Endothelial cell of umbilical vein (primary cell): Measurements from ENCODE around the gene KAZN. TPM values are rescaled to one million over a fixed set of nuclear protein-coding genes. Genes with fewer than 3 reads are reported as not detected.

Source experiments
- BruUV-seq: library from RNA; stranded (reverse); fragments of 400-500 nt; replicated peaks from 2 replicates; lab custom pipeline; 2021; lab: Mats Ljungman, UMichigan
- CTCF ChIA-PET: fragments of 300-600, 350-600 bp; sonication (Branson Sonifier 250); formaldehyde crosslinking; loops from one replicate; lab custom pipeline; 2021; ENCODE audit warnings: antibody characterized with exemption, inconsistent platforms; lab: Charles Lee
- POLR2A ChIA-PET: fragments of 300-600, 350-600 bp; sonication (Branson Sonifier 250); formaldehyde crosslinking; loops from one replicate; lab custom pipeline; 2021; ENCODE audit warnings: antibody characterized with exemption, inconsistent platforms; lab: Charles Lee
- DNase-seq: peaks from one replicate; pipeline ENCODE4 v3.0.0-alpha.2; 2011; ENCODE audit warnings: low read depth, low spot score
- FAIRE-seq: peaks from 2 replicates; lab custom pipeline; 2011; peaks lifted over from hg19 to GRCh38; lab: Jason Lieb, UNC
- H2AFZ ChIP-seq: 2 replicates; pipeline ENCODE4 v1.6.0; 2012; ENCODE audit warnings: low read depth, low read length, control low read depth, inconsistent platforms
- H3K27ac ChIP-seq: 2 replicates; pipeline ENCODE4 v1.5.1; 2011; ENCODE audit warnings: low read depth, mild to moderate bottlenecking, control low read depth, low read length, moderate library complexity; ENCODE audit not compliant: insufficient read depth
- H3K27me3 ChIP-seq, 2 experiments: 2 replicates each; pipeline versions ENCODE4 v1.6.0 to v1.6.1; 2011; ENCODE audit warnings: low read length in 2 of 2, mixed read lengths in 1 of 2; ENCODE audit not compliant: control insufficient read depth in 2 of 2, insufficient read depth in 2 of 2
- H3K36me3 ChIP-seq, 2 experiments: 2 replicates in 1 of 2; 3 replicates in 1 of 2; pipeline ENCODE4 v1.5.1; 2011; ENCODE audit warnings: low read length in 2 of 2, mild to moderate bottlenecking in 1 of 2, moderate library complexity in 1 of 2; ENCODE audit not compliant: control insufficient read depth in 2 of 2, insufficient read depth in 2 of 2; ENCODE audit errors: extremely low read depth in 1 of 2
- H3K4me1 ChIP-seq: 3 replicates; pipeline ENCODE4 v1.5.1; 2011; ENCODE audit warnings: mild to moderate bottlenecking, low read length; ENCODE audit not compliant: control insufficient read depth, insufficient read depth; ENCODE audit errors: extremely low read depth
- H3K4me2 ChIP-seq: 2 replicates; pipeline ENCODE4 v1.6.1; 2011; ENCODE audit warnings: low read length, control low read depth, mixed read lengths; ENCODE audit not compliant: insufficient read depth
- H3K4me3 ChIP-seq, 3 experiments: fragments of 200-600 bp in 1 of 3; sonication (generic), shearing (Covaris generic) in 1 of 3; replicated peaks in 1 of 3; 2 replicates each; pipeline ENCODE4 v1.5.1; 2011 to 2016; ENCODE audit warnings: control low read depth in 3 of 3, low read length in 3 of 3, mild to moderate bottlenecking in 2 of 3, inconsistent platforms in 1 of 3, low read depth in 1 of 3, moderate library complexity in 1 of 3; ENCODE audit not compliant: insufficient read depth in 1 of 3
- H3K79me2 ChIP-seq: 2 replicates; pipeline ENCODE4 v1.6.0; 2012; ENCODE audit warnings: low read length, inconsistent platforms; ENCODE audit not compliant: control insufficient read depth, insufficient read depth
- H3K9ac ChIP-seq: replicated peaks from 2 replicates; pipeline ENCODE3; 2011; ENCODE audit warnings: low read length, control low read depth; ENCODE audit not compliant: insufficient read depth; ENCODE audit errors: extremely low read depth
- H3K9me1 ChIP-seq: replicated peaks from 3 replicates; pipeline ENCODE4 v1.6.0; 2011; ENCODE audit warnings: mild to moderate bottlenecking, low read length; ENCODE audit not compliant: control insufficient read depth, insufficient read depth; ENCODE audit errors: extremely low read depth
- H3K9me3 ChIP-seq: replicated peaks from 2 replicates; pipeline ENCODE4 v1.5.1; 2012; ENCODE audit warnings: low read length, inconsistent platforms; ENCODE audit not compliant: control insufficient read depth, insufficient read depth
- H4K20me1 ChIP-seq: replicated peaks from 2 replicates; pipeline ENCODE3; 2011; ENCODE audit warnings: mild to moderate bottlenecking, low read length; ENCODE audit not compliant: control insufficient read depth, insufficient read depth; ENCODE audit errors: extremely low read depth
- CTCF ChIP-seq, 2 donors: IDR thresholded peaks; 1 replicate in 1 of 2; 2 replicates in 1 of 2; pipeline ENCODE4 v1.5.1; 2011; ENCODE audit warnings: low read length in 2 of 2, mild to moderate bottlenecking in 2 of 2, moderate library complexity in 2 of 2, control low read depth in 1 of 2, inconsistent platforms in 1 of 2, low read depth in 1 of 2; ENCODE audit not compliant: insufficient read depth in 1 of 2; ENCODE audit errors: extremely low read depth in 1 of 2
- EZH2 ChIP-seq: IDR thresholded peaks from 2 replicates; pipeline ENCODE4 v1.6.1; 2012; ENCODE audit warnings: borderline replicate concordance, low read depth, mild to moderate bottlenecking, moderate library complexity, low read length, inconsistent platforms; ENCODE audit not compliant: severe bottlenecking
- FOS ChIP-seq: IDR thresholded peaks from 2 replicates; pipeline ENCODE4 v1.6.1; 2011; ENCODE audit warnings: mild to moderate bottlenecking, low read length, moderate library complexity, borderline replicate concordance; ENCODE audit not compliant: insufficient read depth
- GATA2 ChIP-seq: IDR thresholded peaks from 2 replicates; pipeline ENCODE4 v1.7.0; 2011; ENCODE audit warnings: low read depth, mild to moderate bottlenecking, moderate library complexity, mixed read lengths, low read length; ENCODE audit not compliant: insufficient read length, insufficient read depth
- JUN ChIP-seq: IDR thresholded peaks from 2 replicates; pipeline ENCODE4 v1.6.1; 2011; ENCODE audit warnings: borderline replicate concordance, low read depth; ENCODE audit not compliant: insufficient read length, insufficient read depth
- MYC ChIP-seq: IDR thresholded peaks from one replicate; pipeline ENCODE4 v1.6.1; 2011; ENCODE audit warnings: mild to moderate bottlenecking, low read depth, low read length
- POLR2A ChIP-seq: IDR thresholded peaks from 2 replicates; pipeline ENCODE4 v1.6.1; 2012; ENCODE audit warnings: low read depth, mild to moderate bottlenecking, control low read depth, low read length
- POLR2AphosphoS5 ChIP-seq: IDR thresholded peaks from 2 replicates; pipeline ENCODE4 v1.6.1; 2012; ENCODE audit warnings: low read depth, mild to moderate bottlenecking, control low read depth, low read length, moderate library complexity; ENCODE audit not compliant: insufficient read depth
- dilution Hi-C: fragments of 300-500 bp; cut with MboI; formaldehyde crosslinking; loops from one replicate; pipeline ENCODE4 v1.15.0; 2019; ENCODE audit warnings: low sequenced_read_pairs; ENCODE audit not compliant: extremely low pct_ligation_motif_present
- intact Hi-C: fragments of 100-400 bp; cut with micrococcal nuclease; formaldehyde crosslinking; loops from one replicate; pipeline ENCODE4 v1.10.0; 2022
- polyA plus RNA-seq, 4 experiments: library from polyadenylated mRNA; depleted of rRNA in 3 of 4; stranded (reverse) in 3 of 4; unstranded in 1 of 4; fragments of >200 nt; gene quantifications; 2 replicates each; pipeline versions ENCODE4 v1.2.1 to v1.2.3, GENCODE V29; 2011 to 2012; ENCODE audit warnings: missing spikeins in 1 of 4
- total RNA-seq: library from RNA; stranded (reverse); gene quantifications from 2 replicates; pipeline ENCODE4 v1.2.3, GENCODE V29; 2021
- TF ChIP-seq, protein P1 (sequence below): IDR thresholded peaks from 2 replicates; pipeline ENCODE4 v1.6.1; 2011; ENCODE audit not compliant: insufficient read depth, insufficient read length

Gene KAZN
- total and polyA plus RNA-seq, 2 donors (not counting 3 experiments of a cell fraction or from before 2014, with no cell fraction given): 1.6 to 5.8 TPM

- Histone ChIP-seq H3K9ac (no peak overlapping the region), H3K9me3 (no peaks in the 10 kb centered on the region), H3K4me3 (no peak overlapping the region), H3K9me1 (no peaks in the 10 kb centered on the region), H2AFZ (no peak overlapping the region), H3K4me1 (no peaks in the 10 kb centered on the region), H3K27ac (no peak overlapping the region), H4K20me1 (no peaks in the 10 kb centered on the region), H3K27me3 (no peaks in the 10 kb centered on the region), H3K79me2 (no peaks in the 10 kb centered on the region), H3K4me2 (no peak overlapping the region), H3K36me3 (no peaks in the 10 kb centered on the region)
- dilution Hi-C loops: no loop called here
- TF ChIP-seq POLR2AphosphoS5: no peak
- TF ChIP-seq, protein P1, sequence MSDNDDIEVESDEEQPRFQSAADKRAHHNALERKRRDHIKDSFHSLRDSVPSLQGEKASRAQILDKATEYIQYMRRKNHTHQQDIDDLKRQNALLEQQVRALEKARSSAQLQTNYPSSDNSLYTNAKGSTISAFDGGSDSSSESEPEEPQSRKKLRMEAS: no peak
- DNase-seq: no peak
- BruUV-seq: no TSS peak
- ChIA-PET POLR2A (no interaction called here), CTCF (interaction anchor here (2.5 kb wide), 1 partner anchor 11 kb away, joined by 17 read pairs; no protein-coding TSS in a partner anchor)
- FAIRE-seq: no peak
- intact Hi-C loops: no loop called here
These were observed 541.3 kb downstream of the KAZN start for GRCh38 chr1:15139654-15140350.

GRCh38 chr1:15141935-15142539 lies 543.6 kb downstream of the KAZN start:
- no peaks in the 10 kb centered on the region for H4K20me1 ChIP-seq
- H3K36me3 ChIP-seq: no peaks in the 10 kb centered on the region
- TF ChIP-seq, protein P1: no peak
- no peak for TF ChIP-seq CTCF (IDR thresholded peaks at IDR 0.05; ENCODE audit: extremely low read depth in 1 of 2, insufficient read depth in 1 of 2, low read depth in 1 of 2, low read length in 2 of 2)
- no peak for TF ChIP-seq EZH2
- TF ChIP-seq GATA2: no peak
- TF ChIP-seq POLR2AphosphoS5: no peak
- TF ChIP-seq FOS: no peak
- TF ChIP-seq MYC: no peak
- TF ChIP-seq POLR2A: no peak
- no peak for TF ChIP-seq JUN
- H3K9me1 ChIP-seq: no peaks in the 10 kb centered on the region
- no peak overlapping the region for H3K9ac ChIP-seq
- no peak overlapping the region for H3K4me3 ChIP-seq
- FAIRE-seq: no peak
- no peak overlapping the region for H2AFZ ChIP-seq
- no peaks in the 10 kb centered on the region for H3K79me2 ChIP-seq
- peaks cover 0 to 2% of the 10 kb centered on the region in 2 experiments for H3K27me3 ChIP-seq
- DNase-seq: peak; percentile 31
- H3K27ac ChIP-seq: no peak overlapping the region
- ChIA-PET POLR2A (no interaction called here), CTCF (interaction anchor here (1.2 to 2.5 kb wide), 3 partner anchors 11 to 130 kb away, joined by 5 to 17 read pairs (median 7); partner anchors contain the start of gene TMEM51)
- dilution Hi-C loops: no loop called here
- H3K4me2 ChIP-seq: no peak overlapping the region
- H3K4me1 ChIP-seq: no peaks in the 10 kb centered on the region
- intact Hi-C loops: no loop called here
- H3K9me3 ChIP-seq: no peaks in the 10 kb centered on the region
- no TSS peak for BruUV-seq
